Ishikawa (cell line): Measurements from ENCODE around the gene MYO5A.

Experiments
- EP300 ChIP-seq: IDR thresholded peaks from 2 replicates; pipeline ENCODE4 v1.6.1; 2012; ENCODE audit warnings: borderline replicate concordance
- RAD21 ChIP-seq: IDR thresholded peaks from 2 replicates; pipeline ENCODE4 v1.6.1; 2012; ENCODE audit warnings: low read depth
- TAF1 ChIP-seq: IDR thresholded peaks from 2 replicates; pipeline ENCODE4 v1.6.1; 2012; ENCODE audit warnings: low read depth, mild to moderate bottlenecking
- TEAD4 ChIP-seq: IDR thresholded peaks from 2 replicates; pipeline ENCODE4 v1.6.1; 2012
- TF ChIP-seq, protein P1 (sequence below): IDR thresholded peaks from 2 replicates; pipeline ENCODE4 v1.6.1; 2012; ENCODE audit warnings: low read depth, mild to moderate bottlenecking
- TF ChIP-seq, protein P2 (sequence below): IDR thresholded peaks from 2 replicates; pipeline ENCODE4 v1.6.1; 2012

DNA sequence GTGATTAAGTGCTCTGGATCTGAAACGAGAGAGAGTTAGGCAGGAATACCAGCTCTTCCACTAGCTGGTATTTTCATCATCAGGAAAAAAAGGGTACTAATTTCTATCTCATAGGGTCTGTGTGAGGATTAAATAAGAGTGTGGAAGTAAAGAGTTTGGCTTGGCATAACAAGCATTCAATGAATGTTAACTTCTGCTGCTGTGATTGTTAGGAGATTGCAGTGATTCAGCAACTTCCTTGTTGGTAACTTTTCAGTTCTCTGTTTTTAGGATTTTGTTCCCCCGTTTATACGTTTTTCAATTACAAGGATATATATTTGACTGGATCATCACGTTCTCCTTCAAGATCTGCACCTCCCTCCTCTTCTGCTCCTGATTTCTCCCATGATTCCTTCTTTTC, 167.2 kb downstream of the MYO5A start:
- no peak for TF ChIP-seq TAF1
- no peak for TF ChIP-seq EP300
- no peak for TF ChIP-seq RAD21
- TF ChIP-seq TEAD4 = no peak
- TF ChIP-seq, protein P1, sequence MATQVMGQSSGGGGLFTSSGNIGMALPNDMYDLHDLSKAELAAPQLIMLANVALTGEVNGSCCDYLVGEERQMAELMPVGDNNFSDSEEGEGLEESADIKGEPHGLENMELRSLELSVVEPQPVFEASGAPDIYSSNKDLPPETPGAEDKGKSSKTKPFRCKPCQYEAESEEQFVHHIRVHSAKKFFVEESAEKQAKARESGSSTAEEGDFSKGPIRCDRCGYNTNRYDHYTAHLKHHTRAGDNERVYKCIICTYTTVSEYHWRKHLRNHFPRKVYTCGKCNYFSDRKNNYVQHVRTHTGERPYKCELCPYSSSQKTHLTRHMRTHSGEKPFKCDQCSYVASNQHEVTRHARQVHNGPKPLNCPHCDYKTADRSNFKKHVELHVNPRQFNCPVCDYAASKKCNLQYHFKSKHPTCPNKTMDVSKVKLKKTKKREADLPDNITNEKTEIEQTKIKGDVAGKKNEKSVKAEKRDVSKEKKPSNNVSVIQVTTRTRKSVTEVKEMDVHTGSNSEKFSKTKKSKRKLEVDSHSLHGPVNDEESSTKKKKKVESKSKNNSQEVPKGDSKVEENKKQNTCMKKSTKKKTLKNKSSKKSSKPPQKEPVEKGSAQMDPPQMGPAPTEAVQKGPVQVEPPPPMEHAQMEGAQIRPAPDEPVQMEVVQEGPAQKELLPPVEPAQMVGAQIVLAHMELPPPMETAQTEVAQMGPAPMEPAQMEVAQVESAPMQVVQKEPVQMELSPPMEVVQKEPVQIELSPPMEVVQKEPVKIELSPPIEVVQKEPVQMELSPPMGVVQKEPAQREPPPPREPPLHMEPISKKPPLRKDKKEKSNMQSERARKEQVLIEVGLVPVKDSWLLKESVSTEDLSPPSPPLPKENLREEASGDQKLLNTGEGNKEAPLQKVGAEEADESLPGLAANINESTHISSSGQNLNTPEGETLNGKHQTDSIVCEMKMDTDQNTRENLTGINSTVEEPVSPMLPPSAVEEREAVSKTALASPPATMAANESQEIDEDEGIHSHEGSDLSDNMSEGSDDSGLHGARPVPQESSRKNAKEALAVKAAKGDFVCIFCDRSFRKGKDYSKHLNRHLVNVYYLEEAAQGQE = no peak
- TF ChIP-seq, protein P2, sequence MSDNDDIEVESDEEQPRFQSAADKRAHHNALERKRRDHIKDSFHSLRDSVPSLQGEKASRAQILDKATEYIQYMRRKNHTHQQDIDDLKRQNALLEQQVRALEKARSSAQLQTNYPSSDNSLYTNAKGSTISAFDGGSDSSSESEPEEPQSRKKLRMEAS = no peak
